HG03354 (cell line): ENCODE measurements around the gene FRMPD1.

ENCODE experiments used
- ATAC-seq: cut with Tn5 transposase; IDR thresholded peaks from one replicate; pipeline ENCODE4 v1.9.1; 2021; ENCODE audit warnings: mild to moderate bottlenecking; ENCODE audit not compliant: unreplicated experiment, poor library complexity, severe bottlenecking

Gene FRMPD1

DNA sequence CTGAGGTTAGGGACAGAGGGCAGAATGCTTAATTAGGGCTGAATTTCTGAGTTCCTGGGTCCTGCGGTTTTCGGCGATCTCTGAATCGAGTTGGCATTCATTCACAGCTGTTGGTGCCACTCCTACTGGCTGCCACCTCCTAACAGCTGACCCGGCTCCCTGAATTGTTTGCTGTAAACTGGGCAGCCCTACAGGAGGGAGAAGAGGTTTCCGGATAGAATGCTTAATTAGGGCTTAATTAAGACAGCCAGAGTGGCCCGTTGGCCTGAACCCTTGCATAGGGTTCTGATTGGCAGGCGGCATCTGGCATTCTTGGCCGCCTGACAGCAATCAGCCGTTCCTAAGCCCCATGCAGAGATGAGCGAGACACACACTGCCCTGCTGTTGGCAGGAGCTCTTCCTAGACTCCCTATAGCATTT lies 25.7 kb downstream of the FRMPD1 start:
- ATAC-seq = no peak

DNA sequence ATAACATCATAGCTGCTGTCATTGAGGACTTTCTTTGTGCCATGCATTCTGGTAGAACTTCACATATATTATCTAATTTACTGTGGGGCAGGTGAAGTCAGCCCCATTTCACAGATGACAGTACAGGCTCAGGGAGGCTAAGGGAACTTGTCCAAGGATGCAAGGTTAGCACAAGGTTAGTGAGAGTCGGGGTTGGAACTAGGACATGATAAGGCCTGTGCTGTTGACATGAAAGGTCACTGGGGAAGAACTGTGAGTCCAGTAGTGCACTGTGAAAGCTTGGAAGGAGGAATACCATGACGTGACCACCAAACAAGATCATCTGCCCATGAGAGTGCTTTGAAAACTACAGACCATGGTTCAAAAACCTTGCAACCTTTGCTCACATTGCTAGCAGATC lies 26.7 kb downstream of the FRMPD1 start:
- no peak for ATAC-seq

DNA sequence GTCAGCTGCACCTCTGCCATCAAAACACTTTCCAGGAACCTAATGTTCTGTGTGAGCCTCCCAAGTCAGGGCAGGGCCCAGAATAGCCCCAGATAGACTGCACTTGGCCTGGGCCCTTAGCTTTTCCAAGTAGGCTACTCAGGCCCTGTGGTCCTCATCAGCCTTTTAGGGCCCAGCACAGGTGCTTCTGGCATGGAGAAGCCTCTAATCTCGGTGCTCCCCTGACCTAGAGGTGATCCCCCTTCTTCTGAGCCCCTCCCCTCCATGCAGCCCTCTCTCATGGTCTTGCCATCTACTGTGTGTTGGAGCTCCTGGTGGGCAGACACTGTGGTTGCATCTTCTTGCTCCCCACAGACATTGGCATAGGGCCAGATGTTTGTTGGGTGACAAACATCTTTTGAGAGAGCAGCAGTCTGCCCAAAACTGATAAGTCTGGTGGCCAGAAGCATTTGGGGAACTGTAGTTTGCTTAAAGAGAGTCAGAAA lies 28.1 kb downstream of the FRMPD1 start:
- no peak for ATAC-seq

DNA sequence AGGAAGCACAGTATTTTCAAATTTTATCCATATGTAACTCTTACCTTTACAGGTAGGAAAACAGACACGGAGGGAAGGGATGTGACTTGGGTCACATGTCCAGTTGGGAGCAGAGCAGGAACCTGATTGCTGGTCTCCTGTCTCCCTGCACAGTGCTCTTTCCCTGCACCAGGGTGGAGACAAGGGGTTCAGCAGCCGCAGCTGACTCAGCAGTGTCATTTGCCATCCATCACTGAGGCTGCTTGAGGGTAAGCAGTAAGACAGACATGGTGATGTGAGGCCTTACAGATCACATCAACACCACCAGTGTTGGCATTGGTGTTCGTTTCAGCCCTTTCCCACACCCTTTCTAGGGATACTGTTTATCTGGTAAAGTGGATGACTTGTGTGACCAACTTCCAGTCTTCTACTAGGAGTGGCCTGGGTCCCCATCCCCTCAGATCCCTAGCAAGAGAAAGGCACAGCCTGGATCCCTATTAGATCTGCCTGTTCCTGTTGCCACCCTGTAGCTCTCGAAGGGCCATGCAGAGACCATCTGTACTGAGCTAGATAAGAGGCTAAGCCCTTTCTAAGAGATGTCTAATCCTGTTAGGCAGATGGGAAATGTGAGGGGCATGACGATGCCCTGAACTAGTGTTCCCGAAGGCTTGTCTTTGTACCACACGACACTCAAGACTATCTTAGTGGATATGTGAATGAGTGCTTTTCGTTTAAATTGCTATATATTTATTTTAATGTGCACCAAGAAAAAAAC lies 29.1 kb downstream of the FRMPD1 start:
- ATAC-seq = no peak

DNA sequence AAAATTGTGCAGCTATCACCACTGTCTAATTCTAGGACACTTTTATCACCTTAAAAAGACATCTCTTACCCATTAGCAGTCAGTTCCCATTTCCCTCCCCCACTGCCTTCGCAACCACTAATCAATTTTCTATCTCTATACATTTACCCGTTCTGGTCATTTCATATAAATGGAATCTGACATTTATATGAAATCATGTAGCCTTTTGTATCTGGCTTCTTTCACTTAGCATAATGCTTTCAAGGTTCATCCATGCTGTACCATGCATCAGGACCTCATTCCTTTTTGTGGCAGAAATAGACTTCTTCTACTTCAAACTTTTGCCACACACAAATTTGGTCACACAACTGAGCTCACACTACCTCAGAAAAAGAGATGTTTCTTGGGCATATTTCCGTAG lies 32.2 kb downstream of the FRMPD1 start:
- ATAC-seq = no peak

DNA sequence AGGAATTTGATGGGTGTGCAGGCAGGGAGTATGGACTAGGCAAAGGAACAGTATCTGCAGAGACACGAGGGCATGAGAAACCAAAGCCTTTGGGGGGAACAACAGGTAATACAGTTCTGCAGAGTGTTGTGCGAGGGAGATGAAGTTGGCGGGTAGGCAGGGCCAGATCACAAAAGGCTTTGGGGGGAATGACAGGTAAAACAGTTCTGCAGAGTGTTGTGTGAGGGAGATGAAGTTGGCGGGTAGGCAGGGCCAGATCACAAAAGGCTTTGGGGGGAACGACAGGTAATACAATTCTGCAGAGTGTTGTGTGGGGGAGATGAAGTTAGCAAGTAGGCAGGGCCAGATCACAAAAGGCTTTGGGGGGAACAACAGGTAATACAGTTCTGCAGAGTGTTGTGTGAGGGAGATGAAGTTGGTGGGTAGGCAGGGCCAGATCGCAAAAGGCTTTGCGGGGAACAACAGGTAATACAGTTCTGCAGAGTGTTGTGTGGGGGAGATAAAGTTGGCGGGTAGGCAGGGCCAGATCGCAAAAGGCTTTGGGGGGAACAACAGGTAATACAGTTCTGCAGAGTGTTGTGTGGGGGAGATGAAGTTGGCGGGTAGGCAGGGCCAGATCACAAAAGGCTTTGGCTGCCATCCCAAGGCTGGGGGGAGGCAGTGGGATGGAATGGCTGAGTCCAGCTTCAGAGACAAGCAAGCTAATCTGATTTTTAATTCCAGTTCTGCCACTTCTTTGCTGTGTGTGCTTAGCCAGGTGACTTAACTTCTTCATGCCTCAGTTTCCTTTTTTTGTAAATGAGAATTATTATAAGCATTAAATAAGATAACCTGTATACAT lies 33.0 kb downstream of the FRMPD1 start:
- no peak for ATAC-seq

DNA sequence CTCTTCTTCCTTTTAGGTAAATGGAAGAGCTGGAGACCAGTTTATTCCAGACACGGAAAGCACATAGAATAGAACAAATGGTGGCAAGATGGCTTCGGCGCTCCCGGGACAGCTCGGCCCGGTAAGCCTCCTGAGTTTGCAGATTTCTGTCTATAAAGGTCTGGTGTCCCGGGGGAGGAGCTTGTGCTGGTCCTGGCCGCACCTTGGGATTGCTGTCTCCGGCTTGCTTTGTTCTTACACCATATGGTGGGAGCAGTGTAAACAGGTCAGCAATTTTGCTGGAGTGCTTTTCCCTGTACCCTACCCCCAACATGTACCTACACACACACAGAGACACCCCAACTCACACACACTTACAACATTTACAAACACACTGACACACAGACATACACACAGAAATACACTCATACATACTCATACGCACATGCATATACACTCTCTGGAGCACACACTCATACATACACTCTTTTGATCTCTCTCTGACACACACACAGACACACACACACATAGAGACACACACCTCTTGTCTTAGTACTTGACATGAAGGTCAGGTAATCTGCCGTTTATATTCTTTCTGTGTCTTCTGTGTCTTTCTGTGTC lies 42.0 kb downstream of the FRMPD1 start:
- ATAC-seq = no peak

DNA sequence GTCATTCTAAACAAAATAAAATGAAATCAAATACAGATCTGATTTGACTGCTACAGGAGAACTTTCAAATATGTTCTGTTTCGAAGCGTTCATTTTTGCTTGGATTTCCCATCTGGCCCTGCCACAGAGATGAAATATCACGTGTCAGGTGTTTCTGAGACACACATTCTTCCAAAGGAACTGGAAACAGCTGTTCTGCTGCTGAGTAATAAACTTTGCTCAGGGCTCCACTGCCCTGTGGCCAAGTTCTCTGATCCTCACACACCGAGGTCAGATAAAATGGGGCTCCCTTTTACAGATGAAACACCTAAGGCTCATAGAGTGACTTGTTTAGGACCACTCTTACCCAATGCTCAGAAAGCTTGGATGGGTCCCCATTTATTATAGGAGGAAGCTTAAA lies 42.5 kb downstream of the FRMPD1 start:
- ATAC-seq = no peak

DNA sequence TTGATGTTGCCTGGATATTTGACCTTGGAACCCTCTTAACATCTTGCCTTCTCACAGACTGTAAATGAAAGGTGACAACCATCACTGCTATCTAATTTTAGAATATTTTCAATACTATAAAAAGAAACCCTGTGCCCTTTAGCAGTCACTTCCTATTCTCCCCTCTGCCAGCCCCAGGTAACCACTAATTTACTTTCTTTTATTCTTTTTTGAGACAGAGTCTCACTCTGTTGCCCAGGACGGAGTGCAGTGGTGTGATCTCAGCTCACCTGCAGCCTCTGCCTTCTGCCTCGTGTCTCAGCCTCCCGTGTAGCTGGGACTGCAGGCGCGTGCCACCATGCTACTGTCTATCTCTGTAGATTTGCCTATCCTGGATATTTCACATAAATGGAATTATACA lies 43.6 kb downstream of the FRMPD1 start:
- ATAC-seq = no peak

DNA sequence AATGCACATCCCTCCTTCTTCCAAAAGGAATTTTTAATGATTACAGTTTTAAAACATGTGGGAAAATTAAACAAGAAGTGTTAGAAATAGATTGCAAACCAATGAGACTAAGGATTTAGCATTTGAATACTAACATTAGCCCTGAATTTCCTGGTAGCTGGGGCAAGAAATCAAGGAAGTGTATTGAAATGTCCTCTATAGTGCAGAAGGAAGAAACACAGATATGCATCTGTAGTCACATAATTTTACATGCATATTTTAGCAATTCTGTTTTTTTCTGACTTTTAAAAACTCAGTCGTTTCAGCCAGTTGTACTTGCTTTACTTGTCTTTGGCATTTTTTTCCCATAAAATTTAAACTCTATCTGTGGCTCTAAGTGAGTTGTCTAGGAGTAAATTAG lies 45.8 kb downstream of the FRMPD1 start:
- no peak for ATAC-seq

DNA sequence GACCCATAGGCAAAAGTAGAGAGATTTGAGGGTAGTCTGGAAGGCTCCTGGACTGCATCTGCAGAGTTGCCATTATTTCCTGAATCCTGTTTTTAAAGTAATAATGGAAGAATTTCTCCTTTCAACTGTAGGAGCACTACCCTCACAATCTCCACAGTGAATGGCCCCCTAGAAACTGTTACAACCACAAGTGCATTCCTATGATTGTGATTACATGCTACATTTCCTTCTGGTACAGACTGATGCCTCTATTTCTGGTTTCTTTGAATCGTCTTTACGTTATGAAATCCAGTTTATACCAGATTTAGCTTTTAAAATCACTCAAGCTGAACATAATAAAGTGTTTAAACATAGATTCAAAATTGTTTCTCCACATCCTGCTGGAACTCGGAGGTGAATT lies 49.4 kb downstream of the FRMPD1 start:
- no peak for ATAC-seq

DNA sequence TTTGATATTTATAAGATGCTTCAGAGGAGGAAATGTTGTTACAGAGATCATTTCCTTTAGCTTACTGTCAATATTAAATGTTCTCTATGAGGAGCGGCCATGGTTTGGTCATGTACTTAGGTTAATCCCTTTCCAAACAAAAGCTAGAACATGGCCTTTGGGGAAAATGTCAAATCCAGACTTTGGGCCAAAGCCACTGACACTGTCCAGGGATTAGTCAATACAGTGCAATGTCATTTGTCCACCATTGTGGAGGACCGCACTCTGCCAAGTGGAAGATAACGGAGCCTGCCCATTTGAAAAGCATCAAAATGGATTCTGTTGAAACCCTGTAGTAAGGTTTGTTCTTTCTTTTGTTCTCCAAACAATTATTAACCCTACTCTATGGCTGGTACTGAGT lies 50.1 kb downstream of the FRMPD1 start:
- ATAC-seq = no peak

DNA sequence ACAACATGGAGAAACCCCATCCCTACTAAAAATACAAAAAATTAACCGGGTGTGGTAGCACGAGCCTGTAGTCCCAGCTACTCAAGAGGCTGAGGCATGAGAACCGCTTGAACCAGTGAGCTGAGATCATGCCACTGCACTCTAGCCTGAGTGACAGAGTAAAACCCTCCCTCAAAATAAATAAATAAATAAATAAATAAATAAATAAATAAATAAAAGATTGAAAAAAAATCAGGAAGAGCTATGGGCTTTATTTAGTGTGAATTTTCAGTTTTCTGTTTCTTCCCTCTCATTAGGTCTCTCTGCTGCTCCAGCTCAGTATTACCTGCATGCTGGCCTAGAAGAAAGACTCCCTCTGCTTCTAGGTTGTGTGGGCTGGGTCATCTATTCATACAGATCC lies 55.0 kb downstream of the FRMPD1 start:
- no peak for ATAC-seq

DNA sequence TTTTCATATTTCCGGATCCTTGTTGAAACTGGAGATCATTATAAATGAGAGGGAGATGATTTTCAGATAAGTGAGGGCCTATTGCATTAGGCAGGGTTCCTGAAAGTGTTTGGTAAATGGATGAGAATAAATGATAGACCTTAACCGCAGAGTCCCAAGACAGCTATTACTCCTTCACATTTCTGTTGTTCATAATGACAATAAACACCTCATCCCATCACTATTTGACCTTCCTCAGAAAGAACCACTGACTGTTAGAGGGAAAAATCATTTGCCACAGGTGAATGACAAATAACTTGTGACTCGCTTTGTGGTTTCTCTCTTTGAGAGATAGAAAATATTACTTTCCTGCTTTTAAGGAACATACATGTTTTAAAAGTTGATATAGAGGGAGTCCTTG lies 55.5 kb downstream of the FRMPD1 start:
- no peak for ATAC-seq

DNA sequence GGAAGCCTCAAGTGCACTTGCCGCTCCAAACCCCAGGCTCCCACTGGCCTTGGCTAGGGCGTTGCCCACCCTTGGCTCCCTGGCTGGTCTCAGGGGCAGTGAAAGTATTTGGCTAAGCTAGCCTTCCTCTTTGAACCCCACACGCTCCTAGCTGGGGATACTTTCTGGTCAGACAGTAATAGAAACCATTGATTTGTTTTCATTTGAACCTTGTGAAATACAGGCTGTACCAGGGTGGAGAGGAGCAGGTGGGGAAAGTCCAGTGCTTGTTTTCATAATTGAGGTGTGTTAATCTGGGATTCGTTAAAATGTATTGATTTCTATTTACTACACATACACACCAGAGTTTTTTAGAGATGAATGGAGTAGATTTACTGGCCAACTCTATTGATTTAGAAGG lies 57.0 kb downstream of the FRMPD1 start:
- no peak for ATAC-seq

DNA sequence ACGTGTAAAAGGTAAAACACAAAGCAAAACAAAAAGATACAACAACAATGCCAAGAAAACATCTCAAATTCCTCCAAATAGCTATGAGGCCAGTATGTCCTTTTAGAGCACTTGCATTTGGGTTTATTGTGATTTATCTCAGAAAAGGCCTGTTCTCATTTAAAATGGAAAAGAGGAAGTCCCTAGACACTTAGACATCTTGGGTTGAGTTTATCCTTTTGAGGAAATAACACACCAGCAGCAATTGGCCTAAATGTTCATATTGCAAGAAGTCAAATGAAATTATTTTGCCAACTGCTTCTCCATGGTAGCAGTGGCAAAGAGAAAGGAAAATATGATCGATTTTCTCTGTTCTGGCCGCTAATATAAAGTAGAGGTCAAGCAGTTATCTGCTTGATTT lies 59.3 kb downstream of the FRMPD1 start:
- ATAC-seq = no peak

DNA sequence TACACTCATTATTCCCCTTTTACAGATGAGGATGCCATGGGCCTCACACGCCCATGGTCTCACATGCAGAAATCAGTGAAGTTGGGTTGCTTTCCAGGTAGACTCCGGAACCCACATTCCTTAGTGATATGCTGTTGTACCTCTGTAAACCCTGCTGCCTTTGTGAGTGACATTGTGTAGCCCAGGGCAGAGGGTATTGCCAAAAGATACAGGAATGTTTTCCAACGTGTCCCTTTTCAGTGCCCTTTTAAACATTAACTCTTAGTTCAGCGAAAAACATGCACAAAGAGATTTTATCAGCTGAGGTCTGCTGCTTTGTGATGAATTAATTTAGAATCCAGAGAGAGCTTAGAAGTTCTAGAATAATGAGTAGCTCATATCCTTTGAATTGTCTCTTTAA lies 64.5 kb downstream of the FRMPD1 start:
- ATAC-seq = no peak

DNA sequence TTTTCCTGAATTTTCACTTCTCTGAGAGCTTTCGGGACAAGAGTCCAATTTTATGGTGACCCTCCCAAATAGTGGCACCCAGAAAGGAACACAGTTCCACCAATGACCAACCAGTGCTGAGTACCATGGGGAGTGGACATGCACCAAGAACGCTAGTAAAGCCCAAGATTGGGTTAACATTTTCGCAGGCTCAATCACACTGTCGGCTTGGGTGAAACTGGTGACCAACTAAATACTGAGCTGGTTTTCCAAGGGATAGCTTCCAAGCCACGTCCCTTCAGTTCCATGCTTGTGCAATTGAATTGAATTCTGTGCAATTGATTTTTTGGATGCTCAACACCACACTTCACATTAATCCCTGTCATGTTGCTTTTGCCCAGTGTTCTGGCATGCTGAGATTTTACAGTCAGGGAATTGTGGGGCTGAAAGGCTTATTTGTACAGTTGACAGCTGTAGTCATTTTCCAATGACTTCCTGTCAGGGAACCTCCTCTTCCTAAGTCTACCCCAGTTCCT lies 65.3 kb downstream of the FRMPD1 start:
- ATAC-seq = no peak

DNA sequence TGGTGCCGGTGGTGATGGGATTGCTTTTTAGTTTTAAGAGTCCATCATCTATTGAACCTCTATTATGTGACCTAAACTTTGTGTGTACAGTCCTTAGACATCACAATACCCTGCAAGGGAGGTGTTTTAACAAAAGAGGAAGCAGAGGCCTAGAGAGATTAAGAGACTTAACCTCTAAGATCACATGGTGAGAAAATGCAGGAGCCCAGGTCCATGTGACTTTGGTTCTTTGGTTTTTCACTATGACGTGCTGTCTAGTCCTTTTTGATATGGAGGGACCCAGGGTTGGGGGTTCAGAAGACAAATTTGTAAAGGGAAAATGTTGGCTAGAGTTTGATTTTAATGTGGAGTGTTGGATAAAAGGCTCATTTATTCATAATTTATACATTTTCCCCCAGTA lies 68.8 kb downstream of the FRMPD1 start:
- no peak for ATAC-seq

DNA sequence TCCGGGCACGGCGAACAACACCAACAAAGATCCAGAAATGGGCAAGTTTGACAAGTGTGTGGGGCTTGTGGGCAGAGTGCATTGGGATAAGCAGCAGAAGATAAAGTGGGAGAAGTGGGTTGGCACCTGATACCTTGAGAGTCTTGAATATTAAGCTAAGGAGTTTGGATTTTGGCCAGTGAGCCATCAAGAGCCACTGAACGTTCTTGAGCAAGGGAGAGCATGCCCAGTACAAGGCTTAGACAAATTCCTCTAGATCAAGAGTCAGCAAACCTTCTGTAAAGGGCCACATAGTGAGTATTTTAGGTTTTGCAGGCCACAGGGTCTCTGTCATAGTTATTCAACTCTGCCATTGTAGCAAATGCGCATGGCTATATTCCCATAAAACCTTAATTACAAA lies 76.3 kb downstream of the FRMPD1 start:
- ATAC-seq = no peak

DNA sequence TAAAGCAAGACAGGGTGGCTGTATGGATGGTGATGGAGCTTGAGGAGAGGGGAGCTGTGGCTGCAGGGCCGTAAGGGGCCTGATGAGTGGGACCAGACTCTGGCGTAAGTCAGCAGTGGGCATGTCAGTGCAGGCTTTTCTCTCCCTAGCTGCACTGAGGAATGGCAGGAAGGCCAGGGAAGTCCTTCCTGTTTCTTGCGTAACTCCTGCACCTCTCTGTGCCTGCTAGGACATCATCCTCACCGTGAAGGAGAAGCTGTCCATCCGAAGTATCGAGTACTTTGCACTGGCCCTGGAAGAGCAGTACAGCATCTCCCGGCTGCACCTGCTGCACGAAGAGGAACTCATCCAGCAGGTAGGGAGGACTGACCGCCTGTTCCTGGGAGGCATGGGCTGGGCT lies 78.7 kb downstream of the FRMPD1 start:
- no peak for ATAC-seq
